ENCODE measurements around the gene DOCK10.

GRCh38 chr2:224893848-224894247 lies 148.4 kb downstream of the DOCK10 start:
- no peak for TF ChIP-seq CTCF (IDR thresholded peaks at IDR 0.05)
- TF ChIP-seq EP300 (IDR thresholded peaks at IDR 0.05): no peak

All from stomach (tissue), 4 donors.